Measurements from ENCODE around the gene CXorf58. TPM values are rescaled to one million over a fixed set of nuclear protein-coding genes. Genes with fewer than 3 reads are reported as not detected.

Gene CXorf58
- total RNA-seq, 1 experiment from 2014 or later: not detected

DNA sequence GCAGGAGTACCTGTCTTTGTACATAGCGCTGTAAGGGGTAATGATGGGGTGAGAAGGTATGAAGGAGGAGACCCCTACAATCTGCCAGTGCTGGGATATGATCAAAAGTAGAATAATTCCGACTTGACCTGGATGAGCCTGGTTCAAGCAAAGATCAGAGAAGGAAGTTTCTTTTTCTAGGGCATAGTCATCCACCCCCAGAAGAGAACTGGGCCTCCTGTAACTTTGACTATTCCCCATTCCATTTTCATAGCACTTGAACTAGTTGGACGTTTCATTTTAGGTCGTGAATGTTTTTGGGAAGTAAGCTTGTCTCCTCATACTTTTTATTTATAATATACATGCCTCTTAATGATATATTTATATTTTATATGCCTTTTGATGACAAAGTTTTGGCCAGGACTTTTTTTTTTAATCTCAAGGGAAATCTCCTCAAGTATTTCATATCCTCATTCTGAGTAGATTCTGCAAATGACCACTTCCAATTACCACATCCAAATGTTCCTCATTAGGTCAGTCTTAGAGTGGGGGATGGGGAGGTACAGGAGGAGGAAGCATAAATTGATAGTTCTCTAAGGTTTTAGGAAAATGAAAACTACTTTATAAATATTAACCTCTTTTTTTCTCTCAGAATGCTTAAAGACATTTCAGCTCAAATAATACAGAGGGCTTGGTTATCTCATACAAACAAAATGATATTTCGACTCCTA lies 3.5 kb downstream of the CXorf58 start:
- ChIA-PET POLR2A (ENCODE audit: low non-redundant PET) (no interaction called here), CTCF (no interaction called here)
- intact Hi-C loops (cut with micrococcal nuclease; ENCODE audit: unreplicated experiment): no loop called here
- Histone ChIP-seq H3K36me3 (ENCODE audit: insufficient read depth, low read length, poor library complexity, severe bottlenecking) (no peaks in the 10 kb centered on the region), H3K27ac (ENCODE audit: low read depth, low read length, poor library complexity, severe bottlenecking) (no peak overlapping the region), H3K4me3 (ENCODE audit: low read depth, low read length, poor library complexity, severe bottlenecking) (no peak overlapping the region), H3K27me3 (replicated peaks; ENCODE audit: insufficient read depth, low read depth, low read length, poor library complexity) (no peaks in the 10 kb centered on the region), H3K9me3 (ENCODE audit: low read depth, low read length, poor library complexity, severe bottlenecking) (no peaks in the 10 kb centered on the region), H3K4me1 (ENCODE audit: insufficient read depth, low read length, poor library complexity, severe bottlenecking) (no peaks in the 10 kb centered on the region)
- DNase-seq (ENCODE audit: low spot score): no peak
- TF ChIP-seq, protein P1, sequence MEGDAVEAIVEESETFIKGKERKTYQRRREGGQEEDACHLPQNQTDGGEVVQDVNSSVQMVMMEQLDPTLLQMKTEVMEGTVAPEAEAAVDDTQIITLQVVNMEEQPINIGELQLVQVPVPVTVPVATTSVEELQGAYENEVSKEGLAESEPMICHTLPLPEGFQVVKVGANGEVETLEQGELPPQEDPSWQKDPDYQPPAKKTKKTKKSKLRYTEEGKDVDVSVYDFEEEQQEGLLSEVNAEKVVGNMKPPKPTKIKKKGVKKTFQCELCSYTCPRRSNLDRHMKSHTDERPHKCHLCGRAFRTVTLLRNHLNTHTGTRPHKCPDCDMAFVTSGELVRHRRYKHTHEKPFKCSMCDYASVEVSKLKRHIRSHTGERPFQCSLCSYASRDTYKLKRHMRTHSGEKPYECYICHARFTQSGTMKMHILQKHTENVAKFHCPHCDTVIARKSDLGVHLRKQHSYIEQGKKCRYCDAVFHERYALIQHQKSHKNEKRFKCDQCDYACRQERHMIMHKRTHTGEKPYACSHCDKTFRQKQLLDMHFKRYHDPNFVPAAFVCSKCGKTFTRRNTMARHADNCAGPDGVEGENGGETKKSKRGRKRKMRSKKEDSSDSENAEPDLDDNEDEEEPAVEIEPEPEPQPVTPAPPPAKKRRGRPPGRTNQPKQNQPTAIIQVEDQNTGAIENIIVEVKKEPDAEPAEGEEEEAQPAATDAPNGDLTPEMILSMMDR (conservative IDR thresholded peaks at IDR 0.05; ENCODE audit: low read depth, low read length): no peak
- no peak for TF ChIP-seq EZH2 (IDR thresholded peaks at IDR 0.05; ENCODE audit: borderline replicate concordance, low read depth, low read length, poor library complexity, severe bottlenecking)
- no TSS peak for BruUV-seq (replicated peaks)

DNA sequence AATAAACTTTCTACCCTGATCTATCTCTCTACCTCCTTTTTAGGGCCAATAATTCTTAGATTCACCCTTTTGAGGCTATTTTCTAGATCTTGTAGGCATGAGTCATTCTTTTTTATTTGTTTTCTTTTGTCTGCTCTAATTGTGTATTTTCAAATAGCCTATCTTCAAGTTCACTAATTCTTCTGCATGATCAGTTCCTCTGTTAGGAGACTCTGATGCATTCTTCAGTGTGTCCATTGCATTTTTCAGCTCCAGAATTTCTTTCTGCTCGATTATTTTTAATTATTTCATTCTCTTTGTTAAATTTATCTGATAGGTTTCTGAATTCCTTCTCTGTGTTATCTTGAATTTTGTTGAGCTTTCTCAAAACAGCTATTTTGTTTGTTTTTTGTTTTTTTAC lies 11.3 kb downstream of the CXorf58 start:
- DNase-seq (ENCODE audit: low spot score): no peak
- POLR2A ChIA-PET (ENCODE audit: low non-redundant PET): no interaction called here
- H3K27ac ChIP-seq (ENCODE audit: low read depth, low read length, poor library complexity, severe bottlenecking): no peak overlapping the region
- no TSS peak for BruUV-seq (replicated peaks)
- no peaks in the 10 kb centered on the region for H3K4me1 ChIP-seq (ENCODE audit: insufficient read depth, low read length, poor library complexity, severe bottlenecking)
- TF ChIP-seq, protein P1 (conservative IDR thresholded peaks at IDR 0.05; ENCODE audit: low read depth, low read length): no peak
- no peak for TF ChIP-seq EZH2 (IDR thresholded peaks at IDR 0.05; ENCODE audit: borderline replicate concordance, low read depth, low read length, poor library complexity, severe bottlenecking)
- H3K27me3 ChIP-seq (replicated peaks; ENCODE audit: insufficient read depth, low read depth, low read length, poor library complexity): no peaks in the 10 kb centered on the region
- intact Hi-C loops (cut with micrococcal nuclease; ENCODE audit: unreplicated experiment): no loop called here
- CTCF ChIA-PET: no interaction called here
- H3K36me3 ChIP-seq (ENCODE audit: insufficient read depth, low read length, poor library complexity, severe bottlenecking): no peaks in the 10 kb centered on the region
- H3K9me3 ChIP-seq (ENCODE audit: low read depth, low read length, poor library complexity, severe bottlenecking): no peaks in the 10 kb centered on the region
- no peak overlapping the region for H3K4me3 ChIP-seq (ENCODE audit: low read depth, low read length, poor library complexity, severe bottlenecking)

DNA sequence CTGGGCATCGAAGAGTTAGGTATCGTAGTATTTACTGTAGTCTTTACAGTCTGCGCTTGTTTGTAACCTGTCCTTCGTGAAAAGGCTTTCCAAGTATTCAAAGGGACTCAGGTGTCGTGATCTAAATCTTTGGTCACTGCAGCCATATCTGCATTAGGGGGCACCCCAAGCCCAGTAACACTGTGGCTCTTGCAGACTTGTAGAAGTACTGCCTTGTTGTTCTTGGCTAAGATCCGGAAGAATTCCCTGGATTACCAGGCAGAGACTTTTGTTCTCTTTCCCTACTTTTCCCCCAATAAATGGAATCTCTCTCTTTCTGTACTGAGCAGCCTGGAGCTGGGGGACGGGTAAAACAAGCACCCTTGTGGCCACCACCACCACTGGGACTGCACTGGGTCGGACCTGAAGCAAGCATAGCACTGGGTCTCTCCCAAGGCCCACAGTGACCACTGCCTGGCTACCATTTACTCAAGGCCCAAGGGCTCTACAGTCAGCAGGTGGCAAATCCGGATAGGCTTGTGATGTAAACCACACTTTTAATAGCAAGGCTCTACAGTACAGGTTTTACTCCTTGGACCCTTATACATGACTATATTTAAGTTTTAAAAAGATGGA lies 12.0 kb downstream of the CXorf58 start:
- ChIA-PET CTCF (no interaction called here), POLR2A (ENCODE audit: low non-redundant PET) (no interaction called here)
- H3K4me3 ChIP-seq (ENCODE audit: low read depth, low read length, poor library complexity, severe bottlenecking): no peak overlapping the region
- H3K27me3 ChIP-seq (replicated peaks; ENCODE audit: insufficient read depth, low read depth, low read length, poor library complexity): no peaks in the 10 kb centered on the region
- no peaks in the 10 kb centered on the region for H3K9me3 ChIP-seq (ENCODE audit: low read depth, low read length, poor library complexity, severe bottlenecking)
- H3K27ac ChIP-seq (ENCODE audit: low read depth, low read length, poor library complexity, severe bottlenecking): no peak overlapping the region
- no peak for DNase-seq (ENCODE audit: low spot score)
- no TSS peak for BruUV-seq (replicated peaks)
- intact Hi-C loops (cut with micrococcal nuclease; ENCODE audit: unreplicated experiment): no loop called here
- TF ChIP-seq, protein P1 (conservative IDR thresholded peaks at IDR 0.05; ENCODE audit: low read depth, low read length): no peak
- no peak for TF ChIP-seq EZH2 (IDR thresholded peaks at IDR 0.05; ENCODE audit: borderline replicate concordance, low read depth, low read length, poor library complexity, severe bottlenecking)
- no peaks in the 10 kb centered on the region for H3K4me1 ChIP-seq (ENCODE audit: insufficient read depth, low read length, poor library complexity, severe bottlenecking)
- H3K36me3 ChIP-seq (ENCODE audit: insufficient read depth, low read length, poor library complexity, severe bottlenecking): no peaks in the 10 kb centered on the region
